Suprapubic skin (tissue), 4 donors: Measurements from ENCODE around the gene TVP23C. TPM values are rescaled to one million over a fixed set of nuclear protein-coding genes. Genes with fewer than 3 reads are reported as not detected.

Source experiments
- DNase-seq, 2 donors: peaks; one replicate each; pipeline ENCODE4 v3.0.0-alpha.2; 2019; ENCODE audit warnings: low spot score in 2 of 2
- H3K27ac ChIP-seq: fragments of 200-600 bp; sonication (generic); one replicate; pipeline ENCODE4 v1.5.1; 2019
- H3K27me3 ChIP-seq: fragments of 200-600 bp; sonication (generic); one replicate; pipeline ENCODE4 v1.5.1; 2019
- H3K36me3 ChIP-seq: fragments of 200-600 bp; sonication (generic); one replicate; pipeline ENCODE4 v1.5.1; 2019
- H3K4me1 ChIP-seq: fragments of 200-600 bp; sonication (generic); one replicate; pipeline ENCODE4 v1.5.1; 2019
- H3K4me3 ChIP-seq: fragments of 200-600 bp; sonication (generic); one replicate; pipeline ENCODE4 v1.5.1; 2019; ENCODE audit warnings: mild to moderate bottlenecking
- H3K9me3 ChIP-seq: fragments of 200-600 bp; sonication (generic); one replicate; pipeline ENCODE4 v1.5.1; 2019
- EP300 ChIP-seq: sonication (generic); formaldehyde crosslinking; IDR thresholded peaks from one replicate; pipeline ENCODE4 v1.6.1; 2017; ENCODE audit warnings: antibody characterized with exemption
- POLR2A ChIP-seq, 2 donors: fragments of 450-650 bp; IDR thresholded peaks; one replicate each; pipeline ENCODE4 v1.6.1; 2017; ENCODE audit warnings: antibody characterized with exemption in 2 of 2, mild to moderate bottlenecking in 2 of 2, moderate library complexity in 2 of 2
- POLR2AphosphoS5 ChIP-seq, 3 donors: sonication (generic); formaldehyde crosslinking; IDR thresholded peaks; one replicate each; pipeline ENCODE4 v1.6.1; 2017; ENCODE audit warnings: antibody characterized with exemption in 3 of 3
- WGBS: methylation state at CpG from one replicate; pipeline ENCODE4 v1.1.5; 2018; 5-methylcytosine and 5-hydroxymethylcytosine counted together
- total RNA-seq, 4 donors: library from RNA; depleted of rRNA; stranded (reverse); fragments of >200 nt; gene quantifications; one replicate each; pipeline ENCODE4 v1.1.0, GENCODE V29; 2016
- TF ChIP-seq, protein P1 (sequence below), 2 donors: fragments of 200-600 bp in 1 of 2; fragments of 450-650 bp in 1 of 2; sonication (generic) in 1 of 2; IDR thresholded peaks; one replicate each; pipeline ENCODE4 v1.5.1; 2016 to 2019; ENCODE audit warnings: antibody characterized with exemption in 2 of 2, mild to moderate bottlenecking in 1 of 2, moderate library complexity in 1 of 2

TVP23C gene
- total RNA-seq, 4 donors from 2014 or later = 11.4 to 50.5 (median 20.9) TPM

- Histone ChIP-seq H3K4me3 (no peak overlapping the region), H3K9me3 (no peaks in the 10 kb centered on the region), H3K27ac (no peak overlapping the region), H3K4me1 (no peaks in the 10 kb centered on the region), H3K36me3 (no peaks in the 10 kb centered on the region), H3K27me3 (no peaks in the 10 kb centered on the region)
- no peak for DNase-seq
- 67% methylated on average over 7 of the region's 7 CpGs for WGBS
- TF ChIP-seq POLR2A (IDR thresholded peaks at IDR 0.05) = no peak
- TF ChIP-seq EP300 = no peak
- TF ChIP-seq POLR2AphosphoS5 (IDR thresholded peaks at IDR 0.05) = no peak
- TF ChIP-seq, protein P1, sequence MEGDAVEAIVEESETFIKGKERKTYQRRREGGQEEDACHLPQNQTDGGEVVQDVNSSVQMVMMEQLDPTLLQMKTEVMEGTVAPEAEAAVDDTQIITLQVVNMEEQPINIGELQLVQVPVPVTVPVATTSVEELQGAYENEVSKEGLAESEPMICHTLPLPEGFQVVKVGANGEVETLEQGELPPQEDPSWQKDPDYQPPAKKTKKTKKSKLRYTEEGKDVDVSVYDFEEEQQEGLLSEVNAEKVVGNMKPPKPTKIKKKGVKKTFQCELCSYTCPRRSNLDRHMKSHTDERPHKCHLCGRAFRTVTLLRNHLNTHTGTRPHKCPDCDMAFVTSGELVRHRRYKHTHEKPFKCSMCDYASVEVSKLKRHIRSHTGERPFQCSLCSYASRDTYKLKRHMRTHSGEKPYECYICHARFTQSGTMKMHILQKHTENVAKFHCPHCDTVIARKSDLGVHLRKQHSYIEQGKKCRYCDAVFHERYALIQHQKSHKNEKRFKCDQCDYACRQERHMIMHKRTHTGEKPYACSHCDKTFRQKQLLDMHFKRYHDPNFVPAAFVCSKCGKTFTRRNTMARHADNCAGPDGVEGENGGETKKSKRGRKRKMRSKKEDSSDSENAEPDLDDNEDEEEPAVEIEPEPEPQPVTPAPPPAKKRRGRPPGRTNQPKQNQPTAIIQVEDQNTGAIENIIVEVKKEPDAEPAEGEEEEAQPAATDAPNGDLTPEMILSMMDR (IDR thresholded peaks at IDR 0.05) = no peak
Measured at GRCh38 chr17:15470536-15470935, 92.7 kb downstream of the TVP23C start.

GRCh38 chr17:15469260-15469659 is 94.0 kb downstream of the TVP23C start:
- Histone ChIP-seq H3K4me3 (no peak overlapping the region), H3K27me3 (no peaks in the 10 kb centered on the region), H3K9me3 (no peaks in the 10 kb centered on the region), H3K36me3 (no peaks in the 10 kb centered on the region), H3K27ac (no peak overlapping the region), H3K4me1 (peaks cover 4% of the 10 kb centered on the region)
- no peak for DNase-seq
- no peak for TF ChIP-seq POLR2AphosphoS5 (IDR thresholded peaks at IDR 0.05)
- TF ChIP-seq EP300 = no peak
- TF ChIP-seq, protein P1 (IDR thresholded peaks at IDR 0.05) = no peak
- TF ChIP-seq POLR2A (IDR thresholded peaks at IDR 0.05) = no peak
- WGBS = 77% methylated on average over 5 of the region's 7 CpGs

DNA sequence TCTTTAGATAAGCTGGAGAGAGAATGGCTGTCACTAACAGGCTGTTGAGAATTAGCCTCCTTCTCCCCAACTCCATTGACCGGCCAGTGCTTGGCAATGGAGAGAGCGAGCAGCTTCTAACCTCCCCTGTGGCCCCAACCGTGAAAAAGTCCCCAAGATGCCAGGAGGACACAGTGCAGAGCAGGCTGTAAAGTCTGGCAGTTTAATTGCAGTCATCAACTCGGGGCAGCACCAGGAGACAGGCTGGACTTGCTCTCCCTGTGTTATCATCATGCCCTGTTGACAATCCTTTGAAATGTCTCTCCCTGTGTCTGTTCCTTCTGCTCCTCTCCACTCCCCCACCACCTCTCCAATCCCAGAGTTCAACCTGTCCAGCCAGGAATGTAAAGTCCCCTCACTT is 95.2 kb downstream of the TVP23C start:
- H3K36me3 ChIP-seq = no peaks in the 10 kb centered on the region
- no peaks in the 10 kb centered on the region for H3K27me3 ChIP-seq
- TF ChIP-seq, protein P1 (IDR thresholded peaks at IDR 0.05) = no peak
- TF ChIP-seq POLR2AphosphoS5 (IDR thresholded peaks at IDR 0.05) (no peak), EP300 (no peak), POLR2A (IDR thresholded peaks at IDR 0.05) (no peak)
- H3K4me1 ChIP-seq = peaks cover 13% of the 10 kb centered on the region
- WGBS = 51% methylated on average over 4 of the region's 4 CpGs
- no peak for DNase-seq
- no peaks in the 10 kb centered on the region for H3K9me3 ChIP-seq
- H3K27ac ChIP-seq = no peak overlapping the region
- no peak overlapping the region for H3K4me3 ChIP-seq

DNA sequence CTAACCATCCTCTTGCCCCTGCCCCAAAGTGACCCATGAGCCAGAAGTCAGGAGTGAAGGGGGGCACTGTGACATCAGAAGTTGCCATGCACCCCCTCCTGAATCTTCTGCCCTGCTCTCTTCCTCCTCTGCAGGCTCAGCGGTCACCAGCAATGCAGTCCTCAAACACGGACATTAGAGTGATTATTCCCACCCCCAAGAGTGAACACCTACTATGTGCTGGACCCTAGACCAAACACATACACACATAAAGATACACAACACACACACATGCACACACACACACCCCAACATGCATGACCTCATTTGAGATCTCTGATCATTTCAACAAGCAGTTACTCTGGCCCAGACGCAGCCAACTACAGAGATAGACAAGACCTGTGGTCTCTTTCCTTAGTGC is 95.7 kb downstream of the TVP23C start, which contains the start of gene CDRT4:
CDRT4 (minus strand) TSS at position 30 of the 400 bp plus-strand sequence. CDS start 27,383 bp downstream, outside the sequence.
- no peaks in the 10 kb centered on the region for H3K27me3 ChIP-seq
- no peak within 1 kb of the TSS for H3K27ac ChIP-seq
- H3K9me3 ChIP-seq = no peaks in the 10 kb centered on the region
- DNase-seq = no peak
- H3K4me3 ChIP-seq = no peak within 1 kb of the TSS
- TF ChIP-seq, protein P1 (IDR thresholded peaks at IDR 0.05) = no peak
- TF ChIP-seq POLR2AphosphoS5 (IDR thresholded peaks at IDR 0.05) = no peak
- TF ChIP-seq POLR2A (IDR thresholded peaks at IDR 0.05) = no peak
- TF ChIP-seq EP300 = no peak
- peaks cover 18% of the 10 kb centered on the region for H3K4me1 ChIP-seq
- H3K36me3 ChIP-seq = no peaks in the 10 kb centered on the region
- 73% methylated on average over 3 of the region's 3 CpGs for WGBS

- Histone ChIP-seq H3K27ac (no peak overlapping the region), H3K27me3 (no peaks in the 10 kb centered on the region), H3K9me3 (no peaks in the 10 kb centered on the region), H3K4me3 (no peak overlapping the region), H3K4me1 (peaks cover 19% of the 10 kb centered on the region), H3K36me3 (no peaks in the 10 kb centered on the region)
- TF ChIP-seq, protein P1 (IDR thresholded peaks at IDR 0.05) = no peak
- TF ChIP-seq POLR2A (IDR thresholded peaks at IDR 0.05) (no peak), POLR2AphosphoS5 (IDR thresholded peaks at IDR 0.05) (no peak), EP300 (no peak)
- WGBS = 74% methylated on average over 6 of the region's 6 CpGs
- DNase-seq = no peak
Measured at GRCh38 chr17:15466131-15466530, 97.2 kb downstream of the TVP23C start.
